ENCODE data around the gene LRCH4.

GRCh38 chr7:100582041-100582579, 3.8 kb downstream of the LRCH4 start:
- TF ChIP-seq CTCF (IDR thresholded peaks at IDR 0.05) (no peak), PHF8 (IDR thresholded peaks at IDR 0.05; ENCODE audit: borderline replicate concordance, low read depth) (no peak), PBX3 (IDR thresholded peaks at IDR 0.05) (no peak), RAD21 (conservative IDR thresholded peaks at IDR 0.05 in 1 of 2, IDR thresholded peaks at IDR 0.05 in 1 of 2) (no peak), FOXS1 (CRISPR knock-in tag; IDR thresholded peaks at IDR 0.05) (no peak), POLR2A (IDR thresholded peaks at IDR 0.05; ENCODE audit: low read length) (no peak), RCOR1 (IDR thresholded peaks at IDR 0.05; ENCODE audit: low read depth, low read length) (no peak), USF2 (IDR thresholded peaks at IDR 0.05) (no peak), CEBPB (IDR thresholded peaks at IDR 0.05) (no peak), JUNB (IDR thresholded peaks at IDR 0.05) (no peak), CHD4 (IDR thresholded peaks at IDR 0.05; ENCODE audit: borderline replicate concordance) (no peak), MAX (IDR thresholded peaks at IDR 0.05) (no peak)

All from A549 (cell line).